CD4-positive, CD25-positive, alpha-beta regulatory T cell (primary cell): ENCODE results near the gene HOMER3. TPM values are rescaled to one million over a fixed set of nuclear protein-coding genes. Genes with fewer than 3 reads are reported as not detected.

Experiments
- ATAC-seq, 2 donors: fragments of 150-1000 bp; cut with Tn5 transposase; one replicate each; pipeline ENCODE4 v1.10.0; 2021; ENCODE audit warnings: low read depth in 2 of 2, moderate number of reproducible peaks in 2 of 2, moderate library complexity in 1 of 2
- DNase-seq, 3 donors: peaks; one replicate each; pipeline versions ENCODE4 v3.0.0 to v3.0.0-alpha.2; 2012 to 2022; ENCODE audit warnings: mixed read lengths in 1 of 3
- H3K27ac ChIP-seq: one replicate; pipeline ENCODE4 v1.7.0; 2013; ENCODE audit warnings: mild to moderate bottlenecking, low read length; ENCODE audit not compliant: insufficient read depth, poor library complexity, severe bottlenecking
- H3K27me3 ChIP-seq: one replicate; pipeline ENCODE4 v1.7.0; 2013; ENCODE audit warnings: low read length; ENCODE audit not compliant: control insufficient read depth, insufficient read depth
- H3K36me3 ChIP-seq: one replicate; pipeline ENCODE4 v1.7.0; 2013; ENCODE audit warnings: mild to moderate bottlenecking, low read length, moderate library complexity; ENCODE audit not compliant: control insufficient read depth, insufficient read depth
- H3K4me1 ChIP-seq: 2 replicates; pipeline ENCODE4 v1.7.0; 2013; ENCODE audit warnings: mild to moderate bottlenecking, low read length; ENCODE audit not compliant: insufficient read depth, control insufficient read depth, poor library complexity, severe bottlenecking
- H3K4me3 ChIP-seq: one replicate; pipeline ENCODE4 v1.7.0; 2013; ENCODE audit warnings: low read depth, mild to moderate bottlenecking, low read length, moderate library complexity
- H3K9me3 ChIP-seq, 2 experiments: 1 replicate in 1 of 2; 2 replicates in 1 of 2; pipeline ENCODE4 v1.7.0; 2013; ENCODE audit warnings: low read length in 2 of 2, mild to moderate bottlenecking in 1 of 2, moderate library complexity in 1 of 2; ENCODE audit not compliant: control insufficient read depth in 2 of 2
- H3K27ac Mint-ChIP-seq, 3 donors: one replicate each; pipeline ENCODE4 v1.8.0; 2020 to 2022; ENCODE audit warnings: mild to moderate bottlenecking in 3 of 3, mixed read lengths in 3 of 3, moderate library complexity in 2 of 3
- H3K27me3 Mint-ChIP-seq: one replicate; pipeline ENCODE4 v1.8.0; 2022; ENCODE audit warnings: mild to moderate bottlenecking, mixed read lengths
- H3K36me3 Mint-ChIP-seq: one replicate; pipeline ENCODE4 v1.8.0; 2020; ENCODE audit warnings: mixed read lengths
- H3K4me1 Mint-ChIP-seq, 4 donors: one replicate each; pipeline ENCODE4 v1.8.0; 2020 to 2022; ENCODE audit warnings: mixed read lengths in 4 of 4, mild to moderate bottlenecking in 1 of 4
- H3K4me3 Mint-ChIP-seq, 4 donors: one replicate each; pipeline ENCODE4 v1.8.0; 2020 to 2022; ENCODE audit warnings: mild to moderate bottlenecking in 4 of 4, mixed read lengths in 4 of 4, moderate library complexity in 3 of 4
- H3K9me3 Mint-ChIP-seq, 7 donors: one replicate each; pipeline ENCODE4 v1.8.0; 2020 to 2022; ENCODE audit warnings: mixed read lengths in 7 of 7, mild to moderate bottlenecking in 3 of 7, moderate library complexity in 2 of 7
- polyA plus RNA-seq, 4 donors: library from polyadenylated mRNA; unstranded; fragments of 300-500 nt; fragmentation: Illumina TruSeq; gene quantifications; one replicate each; pipeline ENCODE4 v1.2.3, GENCODE V29; 2021
- total RNA-seq: library from RNA; stranded (reverse); gene quantifications from one replicate; pipeline ENCODE4 v1.2.3, GENCODE V29; 2022

HOMER3 gene
- total and polyA plus RNA-seq, 5 donors from 2014 or later: 2.8 to 3.9 (median 3.5) TPM

GRCh38 chr19:18980432-18981020 lies 39.5 kb upstream of the HOMER3 start:
- Mint-ChIP-seq H3K27me3 (peaks cover 35% of the 10 kb centered on the region), H3K9me3 (no peaks in the 10 kb centered on the region), H3K27ac (no peak overlapping the region), H3K36me3 (no peaks in the 10 kb centered on the region), H3K4me3 (no peak overlapping the region), H3K4me1 (no peaks in the 10 kb centered on the region)
- Histone ChIP-seq H3K36me3 (no peaks in the 10 kb centered on the region), H3K4me3 (no peak overlapping the region), H3K27ac (no peak overlapping the region), H3K4me1 (no peaks in the 10 kb centered on the region), H3K27me3 (peaks cover 2% of the 10 kb centered on the region), H3K9me3 (no peaks in the 10 kb centered on the region)
- no peak for ATAC-seq
- DNase-seq: no peak

- H3K27ac Mint-ChIP-seq: no peak overlapping the region
Observed at GRCh38 chr19:18978616-18979015, 37.6 kb upstream of the HOMER3 start.

GRCh38 chr19:18975869-18976268 lies 34.9 kb upstream of the HOMER3 start:
- H3K36me3 Mint-ChIP-seq: no peaks in the 10 kb centered on the region
- H3K27ac ChIP-seq: no peak overlapping the region
- no peaks in the 10 kb centered on the region for H3K4me1 ChIP-seq
- no peaks in the 10 kb centered on the region for H3K4me1 Mint-ChIP-seq
- peaks cover 13% of the 10 kb centered on the region for H3K27me3 Mint-ChIP-seq
- DNase-seq: no peak
- H3K27me3 ChIP-seq: no peaks in the 10 kb centered on the region
- H3K9me3 ChIP-seq: no peaks in the 10 kb centered on the region
- H3K27ac Mint-ChIP-seq: no peak overlapping the region
- no peak for ATAC-seq
- no peaks in the 10 kb centered on the region for H3K9me3 Mint-ChIP-seq
- no peak overlapping the region for H3K4me3 Mint-ChIP-seq
- no peaks in the 10 kb centered on the region for H3K36me3 ChIP-seq
- H3K4me3 ChIP-seq: no peak overlapping the region

More at GRCh38 chr19:18978616-18979015, 37.6 kb upstream of the HOMER3 start:
- H3K27me3 Mint-ChIP-seq: peaks cover 21% of the 10 kb centered on the region
- H3K36me3 ChIP-seq: no peaks in the 10 kb centered on the region
- H3K4me1 Mint-ChIP-seq: no peaks in the 10 kb centered on the region
- H3K27ac ChIP-seq: no peak overlapping the region
- no peaks in the 10 kb centered on the region for H3K4me1 ChIP-seq
- DNase-seq (no peak), ATAC-seq (no peak)
- H3K9me3 ChIP-seq: no peaks in the 10 kb centered on the region
- H3K9me3 Mint-ChIP-seq: no peaks in the 10 kb centered on the region
- no peaks in the 10 kb centered on the region for H3K27me3 ChIP-seq
- no peaks in the 10 kb centered on the region for H3K36me3 Mint-ChIP-seq
- H3K4me3 Mint-ChIP-seq: no peak overlapping the region
- H3K4me3 ChIP-seq: no peak overlapping the region

GRCh38 chr19:18975011-18975410 lies 34.0 kb upstream of the HOMER3 start:
- ATAC-seq (no peak), DNase-seq (no peak)
- no peaks in the 10 kb centered on the region for H3K9me3 Mint-ChIP-seq
- no peaks in the 10 kb centered on the region for H3K36me3 Mint-ChIP-seq
- Histone ChIP-seq H3K36me3 (no peaks in the 10 kb centered on the region), H3K27ac (no peak overlapping the region), H3K27me3 (no peaks in the 10 kb centered on the region), H3K9me3 (no peaks in the 10 kb centered on the region), H3K4me3 (no peak overlapping the region), H3K4me1 (no peaks in the 10 kb centered on the region)
- H3K27me3 Mint-ChIP-seq: peaks cover 6% of the 10 kb centered on the region
- no peaks in the 10 kb centered on the region for H3K4me1 Mint-ChIP-seq
- H3K27ac Mint-ChIP-seq: no peak overlapping the region
- no peak overlapping the region for H3K4me3 Mint-ChIP-seq

- no peak overlapping the region for H3K27ac Mint-ChIP-seq
- no peaks in the 10 kb centered on the region for H3K36me3 ChIP-seq
Observed at GRCh38 chr19:18972851-18973250, 31.8 kb upstream of the HOMER3 start.

GRCh38 chr19:18972301-18972811 lies 31.3 kb upstream of the HOMER3 start:
- Mint-ChIP-seq H3K9me3 (no peaks in the 10 kb centered on the region), H3K4me3 (no peak overlapping the region), H3K36me3 (no peaks in the 10 kb centered on the region), H3K27ac (no peak overlapping the region), H3K4me1 (no peaks in the 10 kb centered on the region), H3K27me3 (peaks cover 3% of the 10 kb centered on the region)
- Histone ChIP-seq H3K4me3 (no peak overlapping the region), H3K4me1 (no peaks in the 10 kb centered on the region), H3K36me3 (no peaks in the 10 kb centered on the region), H3K27me3 (no peaks in the 10 kb centered on the region), H3K9me3 (no peaks in the 10 kb centered on the region), H3K27ac (no peak overlapping the region)
- DNase-seq (no peak), ATAC-seq (no peak)

More at GRCh38 chr19:18972851-18973250, 31.8 kb upstream of the HOMER3 start:
- no peaks in the 10 kb centered on the region for H3K9me3 Mint-ChIP-seq
- Histone ChIP-seq H3K9me3 (no peaks in the 10 kb centered on the region), H3K27me3 (no peaks in the 10 kb centered on the region), H3K4me1 (no peaks in the 10 kb centered on the region), H3K27ac (no peak overlapping the region), H3K4me3 (no peak overlapping the region)
- no peaks in the 10 kb centered on the region for H3K36me3 Mint-ChIP-seq
- ATAC-seq (no peak), DNase-seq (no peak)
- no peaks in the 10 kb centered on the region for H3K27me3 Mint-ChIP-seq
- no peaks in the 10 kb centered on the region for H3K4me1 Mint-ChIP-seq
- no peak overlapping the region for H3K4me3 Mint-ChIP-seq

GRCh38 chr19:18969931-18970659 lies 29.1 kb upstream of the HOMER3 start:
- no peak for DNase-seq
- Mint-ChIP-seq H3K4me1 (no peaks in the 10 kb centered on the region), H3K9me3 (no peaks in the 10 kb centered on the region), H3K27me3 (peaks cover 8% of the 10 kb centered on the region), H3K4me3 (no peak overlapping the region), H3K36me3 (no peaks in the 10 kb centered on the region), H3K27ac (no peak overlapping the region)
- Histone ChIP-seq H3K9me3 (no peaks in the 10 kb centered on the region), H3K27ac (no peak overlapping the region), H3K4me3 (no peak overlapping the region), H3K27me3 (no peaks in the 10 kb centered on the region), H3K4me1 (no peaks in the 10 kb centered on the region), H3K36me3 (no peaks in the 10 kb centered on the region)
- no peak for ATAC-seq
